ENCODE results near the gene ZNF385C.

The ZNF385C gene

DNA sequence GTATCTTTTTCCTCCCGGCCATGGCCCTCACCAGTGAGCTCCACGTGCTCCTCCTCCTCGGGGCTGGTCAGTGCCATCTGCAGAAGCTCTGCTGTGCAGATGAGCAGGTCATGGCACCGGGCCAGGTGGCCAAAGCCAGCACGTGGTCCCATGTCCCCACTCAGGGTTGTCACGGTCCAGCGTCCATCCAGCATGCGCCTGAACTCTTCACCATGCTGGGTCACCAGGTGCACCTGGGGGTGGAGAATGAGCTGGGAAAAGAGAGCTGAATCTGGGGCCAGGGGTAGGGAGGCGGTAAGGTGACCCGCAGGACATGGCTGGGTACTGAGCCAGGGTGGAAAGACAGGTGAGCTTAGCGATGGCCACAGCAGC lies 13.0 kb upstream of the ZNF385C start:
- DNase-seq (ENCODE audit: low read depth): no peak
- no peak overlapping the region for H3K4me3 ChIP-seq (ENCODE audit: low read depth, low read length)

DNA sequence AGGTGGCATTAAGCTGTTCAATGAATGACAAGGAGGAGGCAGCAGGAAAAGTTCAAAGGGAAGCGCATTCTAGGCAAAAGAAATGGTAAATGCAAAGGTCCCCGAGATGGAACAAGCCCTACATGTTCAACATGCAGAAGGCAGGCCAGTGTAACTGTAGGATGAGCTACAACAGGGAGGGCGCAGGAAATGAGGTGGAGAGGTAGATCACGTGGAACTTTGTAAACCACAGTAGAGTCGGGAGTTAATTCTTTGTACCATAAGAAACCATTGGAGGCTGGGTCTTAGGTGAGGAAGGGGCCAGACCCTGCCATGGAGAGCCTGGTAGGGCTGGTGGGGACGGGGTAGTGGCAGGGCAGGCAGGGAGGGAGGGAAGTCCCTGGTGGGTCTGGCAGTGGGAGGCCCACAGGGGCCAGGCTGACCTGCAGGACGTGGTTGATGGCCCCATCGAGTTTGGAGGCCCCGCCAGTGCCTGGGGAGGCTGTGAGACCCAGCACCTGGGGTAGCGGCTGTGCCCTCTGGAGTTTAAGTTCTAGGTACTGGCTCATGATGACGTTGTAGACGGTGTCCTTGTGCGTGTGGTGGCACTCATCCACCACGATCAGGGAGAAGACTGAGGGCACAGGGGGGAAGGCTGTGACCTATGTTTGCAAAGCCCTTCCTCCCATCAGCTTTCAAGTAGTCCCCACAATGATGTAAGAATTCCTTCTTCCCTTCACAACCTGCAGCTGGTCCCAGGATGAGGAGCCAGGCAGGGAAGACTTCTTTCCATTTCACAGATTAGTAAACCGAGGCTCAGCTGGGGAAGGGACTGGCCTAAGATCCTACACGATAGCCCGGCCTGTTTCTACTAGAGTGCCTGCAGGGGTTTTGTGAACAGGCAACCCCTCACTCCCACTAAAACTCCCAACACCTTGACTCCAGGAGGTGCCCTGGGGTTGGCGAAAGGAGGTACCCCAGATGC lies 12.3 kb upstream of the ZNF385C start:
- no peak for DNase-seq (ENCODE audit: low read depth)
- H3K4me3 ChIP-seq (ENCODE audit: low read depth, low read length): no peak overlapping the region

DNA sequence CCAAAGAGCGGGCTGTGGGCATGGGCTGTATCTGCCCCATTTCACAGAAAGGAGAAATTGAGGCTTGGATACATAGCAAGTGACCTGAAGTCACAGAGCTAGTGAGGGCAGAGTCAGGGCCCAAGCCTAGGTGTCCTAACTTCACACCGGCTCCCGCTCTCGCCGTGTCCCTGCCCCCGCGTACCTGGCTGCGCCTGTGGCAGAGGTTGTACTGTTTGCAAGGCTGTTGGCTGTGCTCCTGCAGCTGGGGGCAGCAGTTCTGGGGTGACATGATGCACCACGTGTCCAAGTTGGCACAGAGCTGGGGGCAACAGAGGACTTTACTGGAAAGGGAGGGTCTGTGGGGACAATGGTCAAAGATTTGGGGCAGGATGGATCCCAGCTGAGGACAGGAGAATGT lies 10.8 kb upstream of the ZNF385C start:
- H3K4me3 ChIP-seq (ENCODE audit: low read depth, low read length): no peak overlapping the region
- no peak for DNase-seq (ENCODE audit: low read depth)

DNA sequence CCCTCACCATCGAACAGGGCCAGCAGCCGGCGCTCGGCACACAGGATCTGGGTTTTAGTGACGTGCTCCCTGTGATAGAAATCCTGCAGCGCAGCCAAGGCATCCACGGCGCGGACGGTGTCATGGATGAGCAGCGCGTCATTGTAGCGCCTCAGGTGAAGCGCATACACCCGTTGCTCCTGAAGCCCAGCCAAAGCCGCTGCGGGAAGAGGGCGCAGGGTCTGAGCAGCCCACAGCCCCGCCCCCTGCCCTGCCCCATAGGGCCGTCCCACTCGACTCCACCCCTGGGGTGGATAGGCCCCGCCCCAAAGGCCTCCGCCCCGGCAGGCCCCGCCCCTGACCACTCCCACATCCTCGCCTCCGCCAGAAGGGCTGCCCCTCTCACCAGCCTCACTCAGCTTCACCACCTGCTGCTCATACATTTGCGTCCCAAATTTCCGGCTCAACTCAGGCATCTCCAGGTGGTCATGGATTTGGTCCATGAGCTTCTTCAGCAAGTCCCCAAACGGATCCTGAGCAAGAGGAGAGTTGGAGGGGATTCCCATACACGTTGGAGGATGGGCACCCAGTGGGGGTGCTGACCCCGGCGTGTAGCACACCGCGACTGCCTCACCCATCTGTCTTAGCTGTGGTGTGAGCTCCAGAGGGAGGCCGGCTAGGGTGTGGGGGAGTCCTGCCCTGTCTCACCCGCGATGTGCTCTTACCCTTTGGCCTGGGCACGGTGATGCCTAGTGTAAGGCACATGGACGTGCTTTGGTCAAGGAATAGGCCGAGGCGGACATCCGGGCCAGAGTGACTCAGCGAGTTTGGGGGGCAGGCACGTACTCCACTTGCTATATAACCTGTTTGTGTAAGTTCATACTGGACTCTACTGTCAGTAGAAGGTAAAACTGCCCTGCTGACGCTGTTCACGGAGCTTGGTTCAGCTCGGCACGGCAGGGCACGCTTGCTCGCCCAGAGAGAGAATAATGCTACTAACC lies 9.6 kb upstream of the ZNF385C start:
- no peak for DNase-seq (ENCODE audit: low read depth)
- H3K4me3 ChIP-seq (ENCODE audit: low read depth, low read length): peak overlapping the region; percentile 39

DNA sequence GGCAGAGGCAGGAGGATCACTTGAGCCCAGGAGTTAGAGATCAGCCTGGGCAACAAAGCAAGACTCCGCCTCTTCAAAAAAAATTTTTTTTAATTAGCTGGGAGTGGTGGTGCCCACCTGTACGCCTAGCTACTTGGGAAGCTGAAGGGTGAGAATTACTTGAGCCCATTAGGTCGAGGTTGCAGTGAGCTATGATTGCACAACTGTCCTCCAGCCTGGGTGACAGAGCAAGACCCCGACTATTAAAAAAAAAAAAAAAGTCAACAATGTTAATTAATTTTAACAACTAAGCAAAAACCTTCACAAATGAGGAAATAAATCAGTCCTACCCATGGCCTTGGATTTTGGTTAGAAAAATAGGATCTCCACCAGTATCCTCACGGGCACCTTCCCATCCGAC lies 8.9 kb upstream of the ZNF385C start:
- H3K4me3 ChIP-seq (ENCODE audit: low read depth, low read length): peak overlapping the region; percentile 39
- DNase-seq (ENCODE audit: low read depth): no peak

DNA sequence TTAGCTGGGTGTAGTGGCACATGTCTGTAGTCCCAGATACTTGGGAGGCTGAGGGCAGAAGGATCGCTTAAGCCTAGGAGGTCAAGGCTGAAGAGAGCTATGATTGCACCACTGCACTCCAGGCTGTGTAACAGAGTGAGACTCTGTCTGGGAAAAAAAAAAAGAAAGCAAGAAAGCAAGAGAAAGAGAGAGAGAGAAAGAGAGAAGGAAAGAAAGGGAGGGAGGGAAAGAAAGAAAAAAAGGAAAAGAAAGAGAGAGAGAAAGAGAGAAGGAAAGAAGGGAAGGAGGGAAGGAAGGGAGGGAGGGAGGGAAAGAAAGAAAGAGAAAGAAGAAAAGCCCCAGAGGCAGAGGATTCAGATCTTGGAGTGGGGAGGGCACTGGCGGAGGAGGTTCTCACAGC lies 7.7 kb upstream of the ZNF385C start:
- no peak overlapping the region for H3K4me3 ChIP-seq (ENCODE audit: low read depth, low read length)
- DNase-seq (ENCODE audit: low read depth): no peak

DNA sequence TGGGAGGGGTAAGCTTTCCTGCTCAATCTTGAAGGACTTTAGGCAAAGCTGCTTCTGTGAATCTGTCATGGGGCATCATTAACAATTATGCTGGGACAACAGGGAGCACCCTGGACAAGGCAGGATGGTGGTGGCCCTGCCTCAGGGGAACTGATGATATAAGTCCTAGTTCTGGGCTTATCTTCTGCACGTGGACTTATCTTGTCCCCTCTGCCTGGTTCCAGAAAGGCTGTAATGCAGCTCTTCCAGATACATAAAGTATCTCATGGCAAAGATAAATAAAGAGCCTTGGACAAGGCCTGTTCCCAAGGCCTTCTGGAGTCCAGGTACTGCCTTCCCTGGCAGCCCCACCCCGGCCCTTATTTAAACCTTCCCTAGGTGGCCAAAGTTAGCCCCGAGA lies 6.0 kb upstream of the ZNF385C start:
- H3K4me3 ChIP-seq (ENCODE audit: low read depth, low read length): no peak overlapping the region
- DNase-seq (ENCODE audit: low read depth): no peak

DNA sequence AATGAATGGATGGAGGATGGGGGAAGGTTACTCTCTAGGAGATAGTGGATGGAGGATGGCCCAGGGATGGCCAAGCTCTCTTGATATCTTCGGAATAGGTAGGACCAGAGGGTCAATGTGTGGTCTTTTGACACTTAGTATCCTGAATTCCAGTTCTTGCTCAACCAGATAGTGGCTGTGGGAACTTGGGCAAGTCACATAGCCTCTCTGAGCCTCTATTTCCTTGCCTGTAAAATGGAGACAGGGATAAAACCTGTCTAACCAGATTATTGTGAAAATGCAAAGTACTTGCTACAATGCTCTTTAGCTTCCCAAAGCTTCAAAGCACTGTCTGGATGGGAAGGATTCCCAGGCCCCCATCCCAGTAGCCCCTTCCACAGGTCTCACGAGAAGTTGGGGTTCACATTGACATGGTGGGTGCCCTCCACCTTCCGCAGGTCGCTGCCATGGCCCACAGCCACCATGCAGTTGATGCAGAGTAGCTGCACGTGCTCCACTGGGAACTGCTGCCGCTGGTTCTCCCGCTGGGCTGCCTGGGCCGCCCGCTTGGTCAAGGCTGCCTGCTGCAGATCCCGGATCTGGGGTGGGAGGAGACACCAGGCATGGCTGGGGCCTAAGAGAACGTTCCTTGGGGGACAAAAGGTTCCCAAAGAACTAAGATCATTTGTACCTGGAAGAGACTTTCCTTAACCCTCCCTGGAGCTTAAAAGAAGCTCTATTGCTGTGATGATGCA lies 5.1 kb upstream of the ZNF385C start:
- DNase-seq (ENCODE audit: low read depth): no peak
- H3K4me3 ChIP-seq (ENCODE audit: low read depth, low read length): no peak overlapping the region

DNA sequence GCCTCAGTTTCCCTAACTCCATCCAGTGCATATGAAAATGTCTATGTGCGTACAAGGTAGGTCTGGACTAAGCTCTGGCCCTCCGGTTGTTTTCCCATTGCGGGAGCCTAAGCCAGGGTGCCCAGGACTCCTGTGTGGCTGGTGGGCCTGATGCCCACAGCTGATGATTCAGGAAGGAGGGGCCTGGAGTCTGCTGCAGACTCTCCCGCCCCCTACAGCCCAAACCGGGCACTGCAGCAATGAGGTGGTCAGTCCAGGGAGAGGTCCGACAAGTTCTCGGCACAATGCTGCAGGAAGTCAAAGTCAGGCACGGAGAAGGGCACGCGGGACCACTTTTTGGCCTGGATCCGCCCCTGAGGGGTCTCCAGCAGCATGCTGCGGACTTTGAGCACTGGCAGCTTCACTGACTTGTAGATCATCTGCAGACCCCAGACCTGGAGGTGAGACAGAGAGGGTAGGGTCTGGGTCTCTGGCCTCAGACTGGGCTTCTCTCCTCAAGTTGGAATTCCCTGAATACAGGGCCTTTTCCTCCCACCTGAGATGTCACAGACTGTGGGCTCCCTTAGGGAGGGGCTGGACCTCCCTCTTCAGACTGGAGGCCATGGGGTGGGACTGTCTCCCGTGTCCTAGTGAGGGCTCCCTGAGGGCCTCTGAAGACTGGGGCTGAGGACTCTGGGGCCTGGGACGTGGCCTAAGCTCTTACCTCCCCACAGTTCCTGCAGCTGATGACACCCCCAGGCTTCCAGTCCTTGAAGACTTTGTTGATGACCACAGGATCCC lies 3.4 kb upstream of the ZNF385C start:
- no peak overlapping the region for H3K4me3 ChIP-seq (ENCODE audit: low read depth, low read length)
- no peak for DNase-seq (ENCODE audit: low read depth)

DNA sequence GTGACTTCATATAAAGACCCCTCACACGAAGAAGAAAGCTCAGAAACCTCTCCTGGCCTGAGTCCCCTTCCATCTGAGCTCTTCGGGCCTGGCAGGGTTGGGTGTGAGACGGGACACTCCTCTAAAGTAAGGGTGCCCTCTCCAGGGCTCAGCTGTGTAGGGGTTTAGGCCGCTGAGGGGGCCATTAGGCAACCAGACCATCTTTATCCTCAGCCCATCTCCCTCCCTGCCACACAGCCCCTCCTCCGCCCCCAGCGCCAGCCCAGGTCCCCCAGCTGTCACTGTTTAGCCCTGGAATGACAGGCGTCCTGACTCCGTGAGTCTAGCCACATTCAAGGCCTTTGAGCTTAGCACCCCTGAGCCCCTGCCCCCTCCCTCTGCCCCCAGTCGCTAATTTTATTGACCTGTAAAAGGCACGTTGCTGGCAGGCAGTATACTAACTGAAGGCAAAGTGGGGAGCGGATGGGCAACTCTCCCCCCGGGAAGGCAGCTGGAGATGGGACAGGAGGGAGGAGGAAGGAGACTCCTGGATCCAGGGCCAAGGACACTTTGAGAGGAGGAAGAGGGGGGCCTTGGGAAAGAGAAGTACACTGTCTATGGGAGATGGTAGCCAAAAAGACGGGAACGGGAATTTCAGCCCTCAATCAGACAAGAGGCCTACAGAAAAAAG lies 592 bp upstream of the ZNF385C start:
- no peak for DNase-seq (ENCODE audit: low read depth)
- H3K4me3 ChIP-seq (ENCODE audit: low read depth, low read length): no peak overlapping the region

DNA sequence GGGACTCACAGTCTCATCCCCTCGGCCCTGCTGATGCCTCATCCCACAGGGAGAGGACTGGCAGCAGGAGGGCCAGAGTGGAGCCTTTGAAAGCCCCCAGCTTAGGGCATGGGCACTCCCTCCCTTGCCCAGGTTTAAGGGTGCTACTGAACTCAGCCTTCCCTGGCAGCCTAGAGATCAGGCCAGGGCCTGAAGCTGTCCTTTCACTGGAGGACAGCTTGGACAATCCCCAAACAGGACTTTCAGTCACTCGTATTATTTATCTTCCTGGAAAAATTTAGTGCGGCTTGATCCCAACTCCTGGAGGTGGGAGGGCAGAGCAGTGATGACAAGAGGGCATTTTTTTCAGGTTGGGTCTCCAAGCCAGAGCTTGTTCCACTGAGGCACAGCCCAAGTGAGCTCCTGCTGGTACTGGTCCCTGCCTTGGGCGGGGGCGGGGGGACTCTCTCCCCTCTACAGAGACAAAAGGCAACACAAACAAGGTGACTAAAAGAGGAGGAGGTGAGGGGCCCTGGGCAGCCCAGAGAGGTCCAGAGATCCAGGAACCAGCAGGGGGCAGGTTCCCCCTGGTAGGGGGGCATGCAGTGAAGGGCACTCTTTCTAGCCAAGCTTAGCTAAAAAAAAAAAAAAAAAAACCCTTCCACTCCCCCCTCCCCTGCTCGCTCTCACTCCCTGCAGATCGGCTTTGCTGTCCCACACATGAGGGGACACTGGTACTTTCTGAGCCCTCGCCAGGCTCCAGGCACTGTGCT lies 1.7 kb downstream of the ZNF385C start:
- no peak for DNase-seq (ENCODE audit: low read depth)
- no peak overlapping the region for H3K4me3 ChIP-seq (ENCODE audit: low read depth, low read length)

DNA sequence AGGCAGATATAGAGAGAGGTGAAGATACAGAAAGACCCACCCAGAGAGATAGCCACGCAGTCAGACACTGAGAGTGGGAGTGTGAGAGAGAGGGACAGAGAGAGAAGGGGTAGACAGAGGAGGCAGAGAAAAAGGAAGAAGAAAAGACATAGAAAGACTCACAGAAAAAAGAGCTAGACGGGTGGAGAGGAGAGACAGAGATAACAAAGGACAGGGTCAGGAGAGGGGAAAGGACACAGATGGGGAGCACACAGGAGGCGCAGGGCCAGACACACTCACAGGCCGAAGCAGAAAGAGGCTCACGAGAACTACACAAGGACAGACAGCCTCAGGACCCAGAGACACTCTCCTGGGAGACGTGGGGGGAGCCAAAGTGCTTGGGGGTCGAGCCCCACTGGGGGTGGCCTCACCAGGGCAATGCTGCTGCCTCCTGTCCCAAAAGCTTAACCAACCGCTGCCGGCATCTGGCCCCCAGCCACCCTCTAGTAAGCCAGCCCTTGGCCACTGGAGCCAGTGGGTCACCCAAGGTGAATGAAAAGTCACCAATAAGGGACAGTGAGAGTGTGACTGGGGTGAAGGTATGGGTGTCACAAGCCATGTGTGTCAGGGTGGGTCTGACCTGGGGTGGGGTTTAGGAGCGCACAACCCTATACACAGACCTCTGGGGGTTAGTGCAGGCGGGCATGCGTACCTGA lies 3.8 kb downstream of the ZNF385C start:
- no peak overlapping the region for H3K4me3 ChIP-seq (ENCODE audit: low read depth, low read length)
- no peak for DNase-seq (ENCODE audit: low read depth)

DNA sequence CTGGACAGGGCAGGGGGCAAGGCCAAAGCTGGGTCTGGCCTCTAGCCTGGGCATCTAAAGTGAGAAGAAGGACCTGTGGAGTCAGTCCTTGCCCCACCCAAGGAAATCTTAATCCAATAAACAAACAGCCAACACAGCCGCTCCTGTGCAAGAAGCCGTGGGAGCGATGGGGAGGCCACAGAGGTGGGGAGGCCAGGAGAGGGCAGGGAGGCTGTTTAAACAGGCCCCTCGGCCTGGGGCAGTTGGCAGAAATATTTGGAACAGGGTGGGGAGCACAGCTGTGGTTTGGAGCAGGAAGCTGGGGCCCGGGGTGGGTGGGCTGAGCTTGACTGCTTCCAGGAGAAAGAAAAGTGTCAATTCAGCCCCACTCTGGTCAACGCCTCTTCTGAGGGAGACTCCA lies 5.3 kb downstream of the ZNF385C start:
- H3K4me3 ChIP-seq (ENCODE audit: low read depth, low read length): no peak overlapping the region
- DNase-seq (ENCODE audit: low read depth): no peak

DNA sequence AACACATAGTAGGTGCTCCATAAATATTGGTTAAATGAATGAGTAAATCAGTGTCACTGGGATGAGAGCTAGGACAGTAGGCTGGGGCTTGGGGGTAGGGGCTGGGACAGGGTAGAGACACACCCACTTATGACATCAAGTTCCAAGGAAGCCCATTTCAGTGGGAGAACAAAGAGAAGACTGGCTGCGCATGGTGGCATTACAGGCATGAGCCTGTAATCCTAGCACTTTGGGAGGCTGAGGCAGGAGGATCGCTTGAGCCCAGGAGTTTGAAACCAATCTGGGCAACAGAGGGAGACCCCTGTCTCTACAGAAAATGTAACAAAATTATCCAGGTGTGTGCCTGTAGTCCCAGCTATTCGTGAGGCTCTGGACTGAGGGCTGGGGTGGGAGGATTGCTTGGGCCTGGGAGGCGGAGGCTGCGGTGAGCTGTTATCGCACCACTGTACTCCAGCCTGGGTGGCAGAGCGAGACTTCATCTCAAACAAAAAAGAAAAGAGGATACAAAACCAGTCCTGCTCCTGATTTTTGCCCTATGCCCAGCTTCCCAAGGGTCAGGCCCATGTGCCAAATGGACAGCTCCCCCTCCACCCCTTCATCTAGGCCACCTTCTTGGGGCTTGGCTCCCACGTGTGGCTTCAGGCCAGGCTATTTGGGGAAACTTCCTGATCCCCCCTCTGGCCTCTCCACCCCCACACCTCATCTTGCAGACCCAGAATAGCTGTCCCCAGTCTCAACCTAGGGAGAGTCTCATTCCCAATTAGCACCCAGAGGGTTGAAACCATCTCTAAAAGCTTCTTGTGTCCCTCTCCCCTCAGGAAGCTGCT lies 7.1 kb downstream of the ZNF385C start:
- no peak overlapping the region for H3K4me3 ChIP-seq (ENCODE audit: low read depth, low read length)
- DNase-seq (ENCODE audit: low read depth): no peak

DNA sequence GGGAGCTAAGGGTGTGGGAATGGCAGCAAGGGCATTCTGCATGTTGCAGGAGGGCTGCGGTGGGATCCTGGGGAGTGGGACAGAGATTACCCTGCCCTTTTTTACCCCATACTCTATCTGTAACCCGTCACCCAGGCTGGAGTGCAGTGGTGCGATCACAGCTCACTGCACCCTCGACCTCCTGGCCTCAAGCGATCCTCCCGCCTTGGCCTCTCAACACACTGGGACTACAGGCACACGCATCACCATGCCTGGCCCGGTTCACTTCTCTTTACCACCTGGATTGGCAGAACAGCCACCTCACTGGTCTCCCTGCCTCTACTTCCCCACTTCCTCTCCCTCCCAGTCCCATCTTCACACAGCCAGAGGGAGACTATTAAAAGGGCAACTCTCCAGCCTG lies 9.5 kb downstream of the ZNF385C start:
- no peak for DNase-seq (ENCODE audit: low read depth)

More for the DNA sequence above, 9.5 kb downstream of the ZNF385C start:
- H3K4me3 ChIP-seq (ENCODE audit: low read depth, low read length): no peak overlapping the region

Measured in skeletal muscle cell (primary cell).